NCI-H345 treated with DMSO at 0.1 percent for 48 hours (cell line): Measurements from ENCODE around the gene ZNF800.
A peak's percentile ranks its signal among the peaks of the same experiment; 100 is the strongest.

ENCODE experiments used
- DNase-seq: peaks from one replicate; lab custom pipeline; 2025; ENCODE audit not compliant: unreplicated experiment; lab: John Stamatoyannopoulos, UW

Gene ZNF800

DNA sequence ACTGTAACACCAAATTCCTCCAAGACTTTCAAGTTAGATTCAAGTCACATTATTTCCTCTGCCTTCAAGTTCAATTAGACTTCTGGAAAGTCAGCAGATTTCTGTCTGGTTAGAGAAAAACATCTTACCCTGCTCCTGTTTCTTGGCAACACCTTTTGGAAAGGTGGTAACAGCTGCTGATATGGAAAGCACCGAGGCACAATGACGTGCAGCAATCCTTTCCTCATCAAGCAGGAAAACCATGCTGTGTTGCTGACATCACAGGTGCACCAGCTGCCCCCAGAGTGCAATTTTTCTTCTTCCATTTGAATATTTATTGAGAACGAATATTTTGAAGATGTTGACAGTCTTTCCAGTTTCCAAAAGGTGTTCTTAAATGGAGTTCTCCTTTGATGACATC, 41.9 kb downstream of the ZNF800 start:
- DNase-seq = no peak

DNA sequence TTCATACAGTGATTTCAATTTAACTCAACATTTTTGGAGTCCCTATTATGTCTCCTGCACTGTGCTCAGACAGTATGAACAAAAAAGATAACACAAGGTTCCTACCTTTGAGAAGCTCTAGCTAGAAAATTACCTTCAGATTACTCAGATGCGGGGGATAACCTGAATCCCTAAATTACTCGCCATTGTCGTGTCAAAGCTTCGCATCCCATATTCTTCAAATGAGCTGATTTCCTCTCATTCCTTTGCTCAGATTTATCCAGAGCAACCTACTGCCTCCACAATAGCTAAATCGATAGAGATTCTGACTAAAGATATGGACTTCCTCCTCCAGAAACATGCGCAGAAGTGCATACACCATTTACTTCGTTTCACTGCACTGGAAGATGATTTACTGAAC, 42.6 kb downstream of the ZNF800 start:
- DNase-seq = no peak

DNA sequence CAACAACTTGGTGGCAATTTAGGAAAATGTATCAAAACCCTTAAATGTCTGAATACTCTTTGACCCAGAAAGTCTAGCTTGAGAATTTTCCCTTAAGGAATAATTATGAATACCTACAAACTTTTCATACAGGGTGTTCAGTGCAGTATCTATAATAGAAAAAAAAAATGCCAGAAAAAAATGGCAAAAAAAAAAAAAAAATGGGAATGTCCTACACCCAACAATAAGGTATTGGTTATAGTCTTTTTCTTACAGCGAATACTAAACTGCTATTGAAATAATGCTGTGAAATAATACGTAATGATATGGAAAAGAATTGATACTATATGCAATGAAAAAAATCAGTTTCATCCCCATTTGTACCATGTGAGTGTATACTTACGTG, 44.3 kb downstream of the ZNF800 start:
- DNase-seq = no peak

DNA sequence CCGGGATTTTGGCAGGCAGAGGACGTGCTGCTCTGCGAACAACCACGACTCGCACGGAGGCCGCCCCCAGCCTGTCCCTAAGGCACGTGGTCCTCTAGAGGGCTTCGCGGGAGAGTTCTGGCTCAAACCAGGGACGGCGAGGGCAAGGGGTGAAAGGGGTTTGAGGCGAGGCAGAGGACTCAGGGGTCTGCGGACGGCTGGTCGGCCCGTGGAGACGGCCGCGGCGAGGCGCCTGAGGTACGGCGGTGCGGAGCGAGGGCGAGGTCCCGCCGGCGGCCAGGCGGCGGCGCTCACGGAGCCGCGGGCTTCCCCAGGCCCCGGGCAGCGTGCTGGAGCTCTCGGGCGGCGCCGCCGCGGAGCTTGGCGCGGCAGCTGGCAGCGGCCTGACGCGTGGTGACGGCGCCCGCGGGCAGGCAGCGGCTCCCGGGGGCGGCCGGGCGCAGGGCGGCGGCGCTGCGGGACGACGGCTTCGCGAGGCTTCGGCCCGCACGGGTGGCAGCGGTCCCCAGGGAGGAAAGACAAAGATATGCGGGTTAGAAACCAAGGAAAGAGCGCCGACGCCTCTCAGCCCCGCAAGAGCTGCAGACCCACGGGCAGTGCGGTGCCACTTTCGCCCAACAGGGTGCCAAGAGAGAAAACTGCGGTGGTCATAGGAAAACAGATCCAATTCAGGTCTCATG, 44.8 kb downstream of the ZNF800 start:
- peak; percentile 40 for DNase-seq

DNA sequence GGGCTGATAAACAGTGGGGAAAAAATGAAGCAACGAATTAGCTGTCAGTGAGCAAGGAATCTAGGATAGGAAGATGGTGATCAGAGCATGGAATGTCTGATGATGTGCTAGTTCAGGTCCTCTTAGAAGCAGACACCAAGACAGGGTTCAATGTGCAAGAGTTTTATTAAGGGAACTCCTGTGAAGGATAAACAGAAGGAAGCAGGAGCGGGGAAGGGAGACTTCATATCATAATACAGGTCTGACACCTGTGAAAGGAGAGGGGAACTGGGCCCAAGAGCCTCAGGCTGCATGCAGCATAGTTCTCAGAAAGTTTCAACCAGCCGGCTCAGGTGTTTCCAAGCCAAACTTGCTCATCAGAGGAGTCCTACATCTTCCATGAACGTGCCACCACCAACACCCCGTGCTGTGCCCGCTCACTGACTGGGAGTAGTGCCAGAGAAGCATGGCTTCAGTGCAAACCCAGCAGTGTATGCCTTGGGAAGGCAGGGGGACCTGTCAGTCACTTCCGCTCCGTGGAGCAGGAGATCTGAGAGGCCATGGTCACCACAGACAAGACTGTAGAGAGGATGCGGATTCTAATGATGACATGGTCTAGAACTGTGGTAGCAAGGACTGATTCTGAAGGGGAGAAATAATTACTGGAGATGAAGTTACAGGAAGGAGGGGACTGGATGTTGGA, 45.8 kb downstream of the ZNF800 start:
- no peak for DNase-seq

DNA sequence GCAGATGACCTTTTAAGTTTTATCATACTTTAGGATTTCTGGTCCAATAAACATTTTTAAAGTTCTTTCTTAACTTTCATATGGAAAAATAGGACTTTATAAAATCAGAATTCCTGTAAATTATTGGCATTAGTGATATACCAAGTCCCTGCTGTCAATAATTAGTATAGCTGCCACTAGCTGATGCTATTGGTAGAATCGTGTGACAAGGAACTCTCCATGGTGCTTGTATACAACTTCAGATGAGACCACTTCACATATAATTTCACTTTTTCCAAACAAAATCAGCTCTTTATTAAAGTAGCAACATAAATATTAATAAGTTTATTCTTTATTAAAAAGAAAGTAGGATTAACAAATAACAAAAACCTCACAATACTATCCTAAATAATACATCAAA, 49.9 kb downstream of the ZNF800 start:
- DNase-seq = no peak

DNA sequence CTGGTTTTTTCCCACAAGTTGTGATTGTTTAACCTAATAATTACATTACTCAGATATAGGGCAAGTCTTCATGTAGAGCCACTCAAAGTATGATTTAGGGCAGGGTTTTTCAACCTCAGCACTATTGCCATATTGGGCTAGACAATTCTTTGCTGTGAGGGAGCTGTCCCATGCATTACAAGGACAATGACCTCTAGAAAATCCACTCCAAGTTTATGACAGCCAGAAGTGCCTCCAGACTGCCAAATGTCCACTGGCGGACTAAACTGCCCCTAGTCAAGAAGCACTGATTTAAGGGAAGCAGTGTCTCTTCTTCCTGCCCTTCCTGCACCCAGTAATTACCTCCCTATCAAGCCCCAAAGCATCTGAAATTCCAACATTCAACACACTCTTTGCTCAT, 54.4 kb downstream of the ZNF800 start:
- DNase-seq = no peak

DNA sequence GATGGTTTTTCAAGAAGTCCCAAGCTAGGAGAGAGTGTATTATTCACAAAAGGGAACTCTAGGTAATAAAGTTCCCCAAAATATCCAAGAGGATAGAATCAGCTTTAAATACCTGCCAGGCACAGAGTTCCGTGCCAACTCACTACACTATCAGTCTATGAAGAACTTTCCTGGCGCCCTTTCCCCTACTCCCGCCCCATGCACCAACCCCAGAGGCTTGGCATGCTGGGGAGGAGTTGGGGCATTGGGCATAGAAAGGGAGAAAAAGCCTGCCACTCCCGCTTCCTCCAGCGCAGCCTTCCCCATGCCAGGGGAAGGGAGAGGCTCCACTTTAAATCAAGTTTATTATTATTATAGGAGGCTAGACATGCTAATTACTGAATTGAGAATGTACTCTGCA, 54.9 kb downstream of the ZNF800 start:
- DNase-seq = no peak

DNA sequence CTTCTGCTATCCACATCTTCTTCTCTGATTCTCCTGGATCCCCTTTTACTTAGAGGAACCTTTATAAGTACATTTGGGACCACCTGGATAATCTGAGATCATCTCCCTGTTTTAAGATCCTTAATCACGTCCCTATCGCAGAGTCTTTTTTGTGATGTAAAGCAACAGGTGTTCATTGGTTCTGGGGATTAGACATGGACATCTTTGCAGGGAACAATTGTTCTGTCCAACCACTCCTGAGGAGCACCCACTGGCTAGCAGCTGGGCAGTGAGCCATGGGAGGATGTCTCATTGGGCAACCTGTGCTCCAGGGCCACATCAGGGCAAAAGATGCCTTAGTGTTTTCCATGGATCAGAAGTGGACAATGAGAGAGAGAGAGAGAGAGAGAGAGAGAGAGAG, 56.0 kb downstream of the ZNF800 start:
- no peak for DNase-seq

DNA sequence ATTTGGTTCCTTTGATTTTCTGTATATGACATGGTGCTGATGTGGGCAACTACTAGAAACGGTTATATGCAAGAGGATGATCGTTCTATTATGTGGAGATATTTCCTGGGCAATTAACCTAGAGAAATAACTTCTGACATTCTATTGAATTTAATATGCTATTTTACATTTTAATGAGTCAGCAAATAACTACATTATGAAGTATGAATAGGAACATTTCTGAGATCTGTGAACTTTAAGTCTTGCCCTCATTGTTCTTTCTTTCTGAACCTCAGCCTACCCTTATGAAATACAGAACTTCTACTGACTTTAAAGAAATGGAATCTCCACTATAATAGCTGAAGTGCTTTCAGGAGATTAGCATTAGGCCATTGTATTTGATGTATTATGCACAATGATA, 59.6 kb downstream of the ZNF800 start:
- DNase-seq = no peak

DNA sequence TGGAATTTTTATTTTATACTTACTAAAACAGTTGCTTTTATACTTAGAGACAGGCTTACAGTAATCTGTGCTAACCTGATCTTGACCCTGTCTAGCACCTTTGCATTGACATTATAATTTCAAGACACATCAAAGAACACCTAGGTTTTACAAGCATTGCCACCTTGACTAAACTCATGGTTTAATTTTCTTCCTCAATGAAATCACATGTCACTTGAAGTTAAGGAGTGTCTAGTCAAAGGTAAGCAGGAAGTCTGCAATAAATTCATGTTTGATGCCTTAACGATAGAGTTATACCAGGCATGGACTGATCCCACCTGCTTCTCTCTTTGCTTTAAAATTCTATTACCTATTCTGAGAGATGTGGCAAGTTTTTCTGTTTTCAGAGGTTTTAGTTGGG, 62.4 kb downstream of the ZNF800 start:
- no peak for DNase-seq

DNA sequence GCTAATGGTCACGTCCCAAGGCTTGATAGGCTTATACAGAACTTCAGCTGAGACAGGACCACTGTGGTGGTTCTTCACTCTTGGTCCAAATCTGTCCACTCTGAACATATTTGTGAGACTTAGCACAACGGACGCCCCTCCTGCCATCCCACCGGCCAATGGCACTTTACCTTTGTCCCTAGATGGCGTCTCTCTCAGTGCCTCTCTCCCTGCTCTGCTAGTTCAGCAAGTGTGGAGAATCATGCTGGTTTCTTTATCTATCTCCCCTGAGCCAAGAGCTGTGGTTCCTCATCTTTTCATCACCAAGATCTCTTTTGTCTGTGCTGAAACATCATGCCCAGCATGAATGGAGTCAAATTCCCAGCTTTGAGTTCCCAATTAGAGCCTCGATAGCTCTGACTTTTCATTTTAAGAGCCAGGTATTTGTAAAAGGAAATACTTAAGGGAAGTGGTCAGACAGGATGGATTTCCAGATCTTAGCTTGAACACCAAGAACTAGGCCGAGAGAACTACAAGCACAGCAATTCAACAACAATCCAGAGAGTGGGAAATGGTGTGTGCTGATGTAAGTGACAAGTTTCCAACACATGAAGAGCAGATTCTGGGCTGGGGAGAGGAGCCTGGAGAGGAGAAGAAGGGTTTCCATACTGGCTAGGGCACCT, 69.5 kb downstream of the ZNF800 start:
- no peak for DNase-seq

DNA sequence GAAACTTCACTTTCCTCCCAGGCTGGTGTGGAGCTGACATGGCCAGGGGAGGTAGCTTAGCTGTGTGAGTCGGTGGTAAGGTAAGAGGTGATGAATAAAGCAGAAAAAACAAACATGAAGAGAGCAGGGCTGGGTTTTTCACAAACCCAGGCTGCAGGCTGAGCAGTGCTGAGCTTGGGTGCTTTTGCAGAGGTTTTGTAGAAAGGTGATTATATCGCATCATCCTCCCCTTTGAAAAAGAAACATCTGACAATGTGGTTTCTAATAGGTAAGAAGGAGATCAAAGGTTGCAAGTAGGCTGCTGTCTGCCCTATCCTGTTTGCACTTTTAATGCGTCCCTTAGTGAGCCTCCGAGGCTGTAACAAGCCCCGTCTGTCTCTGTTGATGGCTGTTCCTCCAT, 70.2 kb downstream of the ZNF800 start:
- no peak for DNase-seq

DNA sequence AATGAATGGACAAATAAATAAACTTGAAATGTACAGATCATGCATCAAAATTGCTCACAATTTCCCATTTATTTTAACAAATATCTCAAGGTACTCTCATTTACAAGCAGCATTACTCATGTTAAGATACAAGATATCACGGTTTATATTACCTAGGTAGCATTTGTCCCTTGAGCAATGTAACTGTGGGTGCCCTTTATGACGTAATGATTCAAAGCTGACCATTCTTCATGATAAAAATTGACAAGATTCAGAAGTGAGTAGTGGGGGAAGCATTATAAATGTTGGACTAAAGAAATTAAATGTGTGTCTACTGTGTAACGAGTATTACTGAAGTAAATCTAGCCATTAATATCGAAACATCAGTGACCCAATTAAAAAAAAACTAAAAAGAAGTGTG, 71.5 kb downstream of the ZNF800 start:
- no peak for DNase-seq
